BLaER1 treated with 17β-estradiol and CSF1 and Interleukin-3, amounts not matched to agents 10 nM and 100 nM (cell line): ENCODE results near the gene MRC2.

Source experiments
- H3K27ac ChIP-seq, 11 experiments: shearing (Covaris generic); formaldehyde crosslinking; 2 replicates each; pipeline ENCODE4 v1.8.1; 2022
- H3K27me3 ChIP-seq, 11 experiments: shearing (Covaris generic); formaldehyde crosslinking; 2 replicates each; pipeline ENCODE4 v1.8.1; 2022
- H3K36me3 ChIP-seq, 11 experiments: shearing (Covaris generic); formaldehyde crosslinking; 2 replicates each; pipeline ENCODE4 v1.8.1; 2022
- H3K4me1 ChIP-seq, 10 experiments: shearing (Covaris generic); formaldehyde crosslinking; 2 replicates each; pipeline ENCODE4 v1.8.1; 2022
- H3K4me2 ChIP-seq, 11 experiments: shearing (Covaris generic); formaldehyde crosslinking; 2 replicates each; pipeline ENCODE4 v1.8.1; 2022
- H3K4me3 ChIP-seq, 10 experiments: shearing (Covaris generic); formaldehyde crosslinking; 2 replicates each; pipeline ENCODE4 v1.8.1; 2022
- H3K9ac ChIP-seq, 11 experiments: shearing (Covaris generic); formaldehyde crosslinking; 2 replicates each; pipeline ENCODE4 v1.8.1; 2022
- H3K9me3 ChIP-seq, 11 experiments: shearing (Covaris generic); formaldehyde crosslinking; replicated peaks in 1 of 11; 2 replicates each; pipeline ENCODE4 v1.8.1; 2022
- H4K20me1 ChIP-seq, 11 experiments: shearing (Covaris generic); formaldehyde crosslinking; 2 replicates each; pipeline ENCODE4 v1.8.1; 2022
- Cebpa-rat ChIP-seq, 11 experiments: shearing (Covaris generic); IDR thresholded peaks; 2 replicates each; pipeline ENCODE4 v1.8.1; 2022

Gene MRC2

DNA sequence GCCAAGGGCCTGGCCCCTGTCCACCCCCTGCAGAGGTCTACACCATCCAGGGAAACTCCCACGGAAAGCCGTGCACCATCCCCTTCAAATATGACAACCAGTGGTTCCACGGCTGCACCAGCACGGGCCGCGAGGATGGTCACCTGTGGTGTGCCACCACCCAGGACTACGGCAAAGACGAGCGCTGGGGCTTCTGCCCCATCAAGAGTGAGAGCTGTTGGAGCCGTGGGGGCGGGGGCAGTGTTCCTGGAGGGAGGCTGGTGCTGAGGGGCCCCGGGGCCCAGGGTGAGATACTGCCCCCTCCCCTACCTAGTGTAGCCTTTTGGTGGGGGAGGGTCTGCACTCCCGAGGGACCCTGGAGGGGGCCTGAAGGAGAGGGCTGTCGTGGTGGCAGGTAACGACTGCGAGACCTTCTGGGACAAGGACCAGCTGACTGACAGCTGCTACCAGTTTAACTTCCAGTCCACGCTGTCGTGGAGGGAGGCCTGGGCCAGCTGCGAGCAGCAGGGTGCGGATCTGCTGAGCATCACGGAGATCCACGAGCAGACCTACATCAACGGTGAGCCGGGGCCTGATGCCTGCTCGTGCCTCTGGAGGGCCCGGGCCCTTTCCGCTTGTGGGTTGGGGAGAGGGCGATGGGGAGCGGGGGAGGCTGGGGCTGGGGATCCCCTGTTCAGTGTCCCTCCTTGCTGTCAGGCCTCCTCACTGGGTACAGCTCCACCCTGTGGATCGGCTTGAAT, 38.8 kb downstream of the MRC2 start:
- H4K20me1 ChIP-seq = peaks cover 0 to 78% (median 7%) of the 10 kb centered on the region in 11 experiments; a peak in 12 of 22 replicates
- no peak for TF ChIP-seq Cebpa-rat (IDR thresholded peaks at IDR 0.05)
- no peak overlapping the region for H3K9ac ChIP-seq
- H3K4me2 ChIP-seq = no peak overlapping the region
- peaks cover 28 to 85% (median 69%) of the 10 kb centered on the region in 11 experiments; a peak in 20 of 22 replicates for H3K36me3 ChIP-seq
- H3K27me3 ChIP-seq = no peaks in the 10 kb centered on the region
- no peak overlapping the region for H3K4me3 ChIP-seq
- no peak overlapping the region for H3K27ac ChIP-seq
- peaks cover 0 to 3% (median under 1%) of the 10 kb centered on the region in 11 experiments; a peak in 14 of 22 replicates for H3K9me3 ChIP-seq
- H3K4me1 ChIP-seq = peaks cover 0 to 28% (median 13%) of the 10 kb centered on the region in 10 experiments; a peak in 13 of 20 replicates

DNA sequence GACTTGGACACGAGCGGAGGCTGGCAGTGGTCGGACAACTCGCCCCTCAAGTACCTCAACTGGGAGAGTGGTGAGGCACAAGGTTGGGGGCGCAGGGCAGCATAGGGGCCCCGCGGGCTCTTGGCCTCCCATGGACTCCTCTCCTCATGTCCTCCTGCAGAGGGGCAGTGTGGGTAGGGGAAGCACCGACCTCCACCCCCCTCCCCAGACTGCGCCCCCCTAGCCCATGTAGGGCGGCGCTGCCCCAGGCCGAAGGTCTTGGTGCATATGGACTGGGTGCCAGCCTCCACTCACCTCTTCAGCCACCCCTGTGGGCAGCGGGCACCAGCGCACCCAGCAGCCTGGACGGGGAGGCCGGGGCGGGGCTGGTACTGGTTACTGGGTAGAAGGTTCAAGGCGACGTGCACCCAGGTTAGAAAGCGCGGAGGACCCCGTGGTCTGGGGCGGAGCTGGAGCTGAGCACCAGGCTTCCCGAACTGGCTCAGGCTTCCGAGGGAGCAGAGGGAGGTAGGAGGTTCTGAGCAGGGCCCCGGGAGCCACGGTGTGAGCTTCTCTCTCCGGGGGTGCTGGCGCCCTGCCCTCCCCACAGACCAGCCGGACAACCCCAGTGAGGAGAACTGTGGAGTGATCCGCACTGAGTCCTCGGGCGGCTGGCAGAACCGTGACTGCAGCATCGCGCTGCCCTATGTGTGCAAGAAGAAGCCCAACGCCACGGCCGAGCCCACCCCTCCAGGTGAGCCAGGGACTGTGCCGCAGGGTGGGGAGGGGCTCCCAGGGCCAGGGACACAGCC, 39.5 kb downstream of the MRC2 start:
- Histone ChIP-seq H3K9me3 (no peaks in the 10 kb centered on the region), H3K4me1 (peaks cover 0 to 30% (median 12%) of the 10 kb centered on the region in 10 experiments; a peak in 13 of 20 replicates), H3K27me3 (no peaks in the 10 kb centered on the region), H3K4me2 (no peak overlapping the region), H3K9ac (no peak overlapping the region), H3K4me3 (no peak overlapping the region), H3K36me3 (peaks cover 35 to 88% (median 77%) of the 10 kb centered on the region in 11 experiments; a peak in 21 of 22 replicates), H3K27ac (no peak overlapping the region), H4K20me1 (peaks cover 0 to 82% (median 11%) of the 10 kb centered on the region in 11 experiments; a peak in 13 of 22 replicates)
- no peak for TF ChIP-seq Cebpa-rat (IDR thresholded peaks at IDR 0.05)

DNA sequence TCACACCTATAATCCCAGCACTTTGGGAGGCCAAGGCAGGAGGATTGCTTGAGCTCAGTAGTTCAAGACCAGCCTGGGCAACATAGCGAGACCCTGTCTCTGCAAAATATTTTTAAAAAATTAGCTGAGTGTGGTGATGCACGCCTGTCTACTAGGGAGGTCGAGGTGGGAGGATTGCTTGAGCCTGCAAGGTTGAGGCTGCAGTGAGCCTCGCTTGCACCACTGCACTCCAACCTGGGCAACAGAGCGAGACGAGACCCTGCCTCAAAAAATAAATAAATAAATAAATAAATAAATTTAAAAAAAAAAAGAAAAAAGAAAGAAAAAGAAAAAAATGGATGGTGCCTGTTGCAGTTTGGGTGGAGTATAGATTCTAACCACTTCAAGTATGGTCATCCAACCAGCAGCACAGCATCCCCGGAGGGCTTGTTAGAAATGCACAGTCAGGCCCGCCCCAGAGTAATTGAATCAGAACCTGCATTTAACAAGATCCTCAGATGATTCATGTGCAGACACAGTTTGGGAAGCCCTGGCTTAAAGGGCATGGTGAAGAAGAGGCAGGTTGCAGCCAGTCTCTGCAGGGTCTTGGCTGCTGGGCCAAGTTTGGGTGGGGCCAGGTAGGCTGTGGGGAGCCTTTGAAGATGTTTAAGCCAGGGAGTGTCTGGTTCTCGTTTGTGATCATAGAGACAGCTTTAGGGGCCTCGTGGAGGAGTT, 40.8 kb downstream of the MRC2 start:
- H4K20me1 ChIP-seq = peaks cover 0 to 90% (median 11%) of the 10 kb centered on the region in 11 experiments; a peak in 13 of 22 replicates
- no peak overlapping the region for H3K4me2 ChIP-seq
- H3K27me3 ChIP-seq = no peaks in the 10 kb centered on the region
- peaks cover 38 to 96% (median 85%) of the 10 kb centered on the region in 11 experiments; a peak in 21 of 22 replicates for H3K36me3 ChIP-seq
- no peak overlapping the region for H3K27ac ChIP-seq
- no peaks in the 10 kb centered on the region for H3K9me3 ChIP-seq
- TF ChIP-seq Cebpa-rat (IDR thresholded peaks at IDR 0.05) = no peak
- H3K4me1 ChIP-seq = peaks cover 0 to 20% (median 6%) of the 10 kb centered on the region in 10 experiments; a peak in 12 of 20 replicates
- no peak overlapping the region for H3K9ac ChIP-seq
- no peak overlapping the region for H3K4me3 ChIP-seq

DNA sequence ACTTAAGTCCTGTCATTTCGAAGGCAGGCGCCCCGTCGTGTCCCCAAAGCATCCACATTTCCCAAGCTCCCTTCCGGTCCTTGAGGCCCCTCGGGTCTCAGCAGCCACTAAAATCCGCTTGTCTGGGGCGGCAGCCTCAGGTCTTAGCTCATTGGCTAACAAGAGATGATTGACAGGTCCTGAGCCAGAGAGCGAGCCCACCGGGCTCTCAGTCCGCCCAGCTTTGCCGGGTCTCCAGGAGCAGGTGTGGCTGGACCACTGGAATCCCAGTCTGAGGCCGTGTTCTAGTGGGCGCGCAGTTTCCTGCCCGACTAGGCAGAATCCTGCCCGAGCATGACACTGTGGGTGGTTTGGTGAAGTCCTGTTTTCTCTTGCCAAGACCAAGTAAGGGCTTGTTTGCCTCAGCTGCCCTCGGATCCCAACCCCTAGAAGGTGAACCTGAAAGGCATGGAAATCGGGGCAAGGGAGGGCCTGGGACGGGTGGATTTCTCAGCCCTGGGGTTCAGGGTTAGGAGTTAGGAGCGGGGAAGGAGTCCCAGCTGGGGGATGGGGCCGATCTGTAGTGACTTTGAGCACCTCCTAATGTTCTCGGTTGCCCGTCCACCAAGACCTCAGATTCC, 42.8 kb downstream of the MRC2 start:
- no peak overlapping the region for H3K4me2 ChIP-seq
- no peak overlapping the region for H3K4me3 ChIP-seq
- peaks cover 0 to 18% (median 3%) of the 10 kb centered on the region in 10 experiments; a peak in 8 of 20 replicates for H3K4me1 ChIP-seq
- H3K36me3 ChIP-seq = peaks cover 44 to 100% (median 94%) of the 10 kb centered on the region in 11 experiments
- H4K20me1 ChIP-seq = peaks cover 0 to 97% (median 11%) of the 10 kb centered on the region in 11 experiments; a peak in 13 of 22 replicates
- no peaks in the 10 kb centered on the region for H3K9me3 ChIP-seq
- H3K27me3 ChIP-seq = no peaks in the 10 kb centered on the region
- H3K9ac ChIP-seq = peak overlapping the region in 1 of 11 experiments; percentile 11; a peak in 1 of 22 replicates
- H3K27ac ChIP-seq = no peak overlapping the region
- TF ChIP-seq Cebpa-rat (IDR thresholded peaks at IDR 0.05) = no peak

DNA sequence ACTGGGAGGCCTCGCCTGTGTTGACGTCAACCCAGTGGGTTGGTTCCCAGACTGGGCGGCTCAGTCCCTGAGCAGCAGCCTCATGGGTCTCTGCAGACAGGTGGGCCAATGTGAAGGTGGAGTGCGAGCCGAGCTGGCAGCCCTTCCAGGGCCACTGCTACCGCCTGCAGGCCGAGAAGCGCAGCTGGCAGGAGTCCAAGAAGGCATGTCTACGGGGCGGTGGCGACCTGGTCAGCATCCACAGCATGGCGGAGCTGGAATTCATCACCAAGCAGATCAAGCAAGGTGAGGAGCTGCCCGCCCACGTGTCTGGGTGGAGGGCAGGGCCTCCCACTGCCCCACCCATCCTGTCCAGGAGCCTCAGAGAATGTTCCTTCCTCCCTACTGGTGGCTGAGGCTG, 44.1 kb downstream of the MRC2 start:
- Histone ChIP-seq H3K4me2 (peak overlapping the region in 4 of 11 experiments; percentile 5 to 33 (median 15); a peak in 3 of 22 replicates), H3K4me1 (peaks cover 0 to 18% (median 3%) of the 10 kb centered on the region in 10 experiments; a peak in 8 of 20 replicates), H3K9me3 (no peaks in the 10 kb centered on the region), H3K27ac (0 out of 22 replicates have a peak overlapping the region, but pooled peaks of 1 of the 11 experiments have one; percentile 18), H3K9ac (0 out of 22 replicates have a peak overlapping the region, but pooled peaks of 1 of the 11 experiments have one; percentile 15), H4K20me1 (peaks cover 0 to 97% (median 7%) of the 10 kb centered on the region in 11 experiments; a peak in 13 of 22 replicates), H3K27me3 (no peaks in the 10 kb centered on the region), H3K36me3 (peaks cover 47 to 100% (median 94%) of the 10 kb centered on the region in 11 experiments), H3K4me3 (no peak overlapping the region)
- TF ChIP-seq Cebpa-rat (IDR thresholded peaks at IDR 0.05) = no peak

DNA sequence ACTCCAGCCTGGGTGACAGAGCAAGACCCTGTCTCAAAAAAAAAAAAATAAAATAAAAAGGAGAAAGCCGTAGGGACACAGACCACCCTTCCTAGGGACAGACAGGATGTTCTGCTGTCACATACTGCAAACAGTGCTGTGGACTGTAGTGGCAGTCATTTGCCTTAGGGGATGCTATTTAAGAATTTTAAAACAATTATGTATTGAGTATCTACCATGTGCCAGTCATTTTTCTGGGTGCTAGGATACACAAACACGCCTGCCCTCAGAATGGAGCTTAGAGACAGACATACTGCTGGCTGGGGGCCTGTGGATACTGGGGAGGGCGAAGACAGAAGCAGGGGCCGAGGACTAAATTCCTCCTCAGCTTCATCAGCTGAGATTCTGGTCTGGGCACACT, 45.5 kb downstream of the MRC2 start:
- Histone ChIP-seq H3K4me2 (no peak overlapping the region), H3K9ac (no peak overlapping the region), H3K36me3 (peaks cover 44 to 100% (median 93%) of the 10 kb centered on the region in 11 experiments), H3K4me1 (peaks cover 0 to 18% (median 3%) of the 10 kb centered on the region in 10 experiments; a peak in 8 of 20 replicates), H3K27ac (no peak overlapping the region), H3K27me3 (no peaks in the 10 kb centered on the region), H3K9me3 (no peaks in the 10 kb centered on the region), H4K20me1 (peaks cover 0 to 92% (median 7%) of the 10 kb centered on the region in 11 experiments; a peak in 13 of 22 replicates), H3K4me3 (no peak overlapping the region)
- no peak for TF ChIP-seq Cebpa-rat (IDR thresholded peaks at IDR 0.05)

DNA sequence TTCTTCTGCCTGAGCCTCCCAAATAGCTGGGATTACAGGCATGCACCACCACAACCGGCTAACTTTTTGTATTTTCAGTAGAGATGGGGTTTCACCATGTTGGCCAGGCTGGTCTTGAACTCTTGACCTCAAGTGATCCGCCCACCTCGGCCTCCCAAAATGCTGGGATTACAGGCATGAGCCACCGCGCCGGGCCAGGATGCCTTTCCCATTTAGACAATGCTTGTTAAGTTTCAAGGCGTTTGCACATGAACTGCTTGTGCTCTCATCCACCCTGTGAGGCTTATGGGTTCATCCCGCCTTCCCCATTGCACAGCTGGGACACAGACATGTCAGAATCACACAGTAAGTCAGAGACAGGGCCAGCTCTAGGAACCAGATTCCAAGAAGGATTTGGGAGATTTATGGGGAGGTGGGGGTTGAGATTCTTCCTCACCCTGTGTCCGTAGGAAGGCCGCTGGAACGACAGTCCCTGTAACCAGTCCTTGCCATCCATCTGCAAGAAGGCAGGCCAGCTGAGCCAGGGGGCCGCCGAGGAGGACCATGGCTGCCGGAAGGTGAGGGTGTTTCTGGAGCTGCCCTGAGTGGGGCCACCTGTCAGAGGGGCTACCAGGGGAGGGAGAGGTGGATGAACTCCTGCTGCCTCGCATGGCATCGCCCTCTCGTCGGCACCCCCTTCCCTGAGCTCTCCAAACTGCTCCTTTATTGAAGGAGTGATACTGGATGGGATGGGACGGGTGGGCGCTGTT, 46.3 kb downstream of the MRC2 start:
- H4K20me1 ChIP-seq = peaks cover 0 to 91% (median 7%) of the 10 kb centered on the region in 11 experiments; a peak in 12 of 22 replicates

More for the DNA sequence above, 46.3 kb downstream of the MRC2 start:
- H3K4me2 ChIP-seq = no peak overlapping the region
- H3K9ac ChIP-seq = 0 out of 22 replicates have a peak overlapping the region, but pooled peaks of 1 of the 11 experiments have one; percentile 27
- H3K4me1 ChIP-seq = peaks cover 0 to 18% (median 3%) of the 10 kb centered on the region in 10 experiments; a peak in 8 of 20 replicates
- peaks cover 49 to 100% (median 94%) of the 10 kb centered on the region in 11 experiments for H3K36me3 ChIP-seq
- no peaks in the 10 kb centered on the region for H3K9me3 ChIP-seq
- no peak for TF ChIP-seq Cebpa-rat (IDR thresholded peaks at IDR 0.05)
- peak overlapping the region in 1 of 11 experiments; percentile 10; a peak in 1 of 22 replicates for H3K27ac ChIP-seq
- no peaks in the 10 kb centered on the region for H3K27me3 ChIP-seq
- no peak overlapping the region for H3K4me3 ChIP-seq
